Cortex of kidney (tissue), 1 donor: ENCODE results near the gene DDX51.
"Not testable (repeated sequence)": the region's sequence is repeated elsewhere in the genome, so short reads cannot be mapped to it uniquely, and the experiment has no call there.

Experiments
- DNase-seq: peaks from one replicate; lab custom pipeline; 2025; lab: John Stamatoyannopoulos, UW

DDX51 gene

DNA sequence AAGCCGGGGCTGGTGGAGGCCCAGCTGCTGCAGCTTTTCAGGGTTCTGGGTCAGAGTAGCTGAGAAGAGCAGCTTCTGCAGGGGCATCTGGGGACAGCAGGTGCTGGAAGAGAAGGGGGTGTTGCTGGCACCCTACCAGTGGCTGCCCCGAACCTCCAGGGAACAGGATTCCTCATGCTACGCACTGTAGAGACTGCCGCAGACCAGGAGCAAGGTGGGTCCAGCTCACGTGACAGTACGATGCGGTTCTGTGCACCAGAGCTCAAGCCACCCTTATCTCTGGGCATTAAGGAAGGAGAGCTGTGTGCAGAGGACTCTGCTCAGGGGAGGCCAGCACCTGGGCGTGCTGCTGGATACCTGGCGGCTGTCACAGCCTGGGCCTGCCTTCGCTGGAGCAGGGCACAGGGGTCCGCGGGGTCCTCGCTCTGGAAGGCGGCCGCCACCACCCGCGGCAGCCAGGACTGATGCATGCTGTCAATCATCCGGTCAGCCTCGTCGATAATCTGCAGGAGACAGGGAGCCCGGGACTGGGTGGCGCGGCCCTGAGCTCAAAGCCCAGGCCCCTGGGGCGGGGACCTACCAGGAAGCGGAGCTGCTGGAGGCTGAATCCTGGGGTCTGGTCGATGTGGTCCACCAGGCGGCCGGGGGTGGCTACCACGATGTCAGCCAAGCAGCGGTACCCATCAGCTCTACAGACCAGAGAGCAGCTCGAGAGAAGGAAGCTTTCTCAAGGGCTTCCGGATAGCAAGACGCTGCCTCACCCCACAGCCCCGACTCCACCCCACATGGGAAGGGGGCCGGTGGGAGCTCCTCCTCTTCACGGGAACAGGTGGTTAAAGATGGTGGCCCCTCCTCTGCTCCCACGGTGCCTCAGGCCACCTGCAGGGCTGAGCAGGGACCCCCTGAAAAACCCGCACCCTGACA, 2.9 kb downstream of the DDX51 start:
- DNase-seq: no peak

DNA sequence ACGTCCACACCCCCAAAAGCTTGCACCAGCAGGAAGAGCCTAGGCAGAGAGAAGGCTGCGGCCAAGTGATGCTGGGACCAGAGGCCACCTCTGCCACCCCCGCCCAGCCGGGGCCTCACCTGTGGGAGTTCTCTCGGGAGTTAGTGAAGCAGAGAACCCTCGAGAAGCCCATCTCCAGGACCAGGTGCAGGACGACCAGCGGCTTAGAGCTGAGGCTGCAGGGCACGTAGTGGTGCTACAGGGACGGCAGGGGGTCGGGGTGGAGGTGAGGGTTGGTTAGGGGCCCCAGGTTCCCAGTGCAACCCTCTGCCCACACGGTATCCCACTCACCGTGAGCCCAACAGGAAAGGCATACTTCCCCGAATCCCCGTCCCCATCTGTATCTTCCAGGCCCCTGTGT, 3.6 kb downstream of the DDX51 start:
- no peak for DNase-seq

DNA sequence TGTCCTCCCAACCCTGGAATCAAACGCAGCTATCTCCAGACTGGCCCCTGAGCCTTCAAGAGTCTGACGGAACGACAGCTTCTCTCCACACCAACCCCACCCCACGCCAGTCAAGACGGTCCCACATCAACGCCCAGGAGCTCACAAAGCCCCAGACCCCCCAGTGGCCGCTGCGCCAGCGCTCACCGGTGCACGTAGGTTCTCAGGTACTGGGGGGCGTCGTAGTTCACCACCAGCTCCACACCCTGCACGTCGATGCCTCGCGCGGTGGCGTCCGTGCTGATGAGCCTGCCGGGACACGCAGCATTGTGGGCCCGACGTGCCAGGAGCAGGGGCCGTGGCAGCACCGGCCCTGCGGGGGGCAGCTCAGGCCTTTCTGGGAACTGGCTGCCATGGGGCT, 4.2 kb downstream of the DDX51 start:
- no peak for DNase-seq

DNA sequence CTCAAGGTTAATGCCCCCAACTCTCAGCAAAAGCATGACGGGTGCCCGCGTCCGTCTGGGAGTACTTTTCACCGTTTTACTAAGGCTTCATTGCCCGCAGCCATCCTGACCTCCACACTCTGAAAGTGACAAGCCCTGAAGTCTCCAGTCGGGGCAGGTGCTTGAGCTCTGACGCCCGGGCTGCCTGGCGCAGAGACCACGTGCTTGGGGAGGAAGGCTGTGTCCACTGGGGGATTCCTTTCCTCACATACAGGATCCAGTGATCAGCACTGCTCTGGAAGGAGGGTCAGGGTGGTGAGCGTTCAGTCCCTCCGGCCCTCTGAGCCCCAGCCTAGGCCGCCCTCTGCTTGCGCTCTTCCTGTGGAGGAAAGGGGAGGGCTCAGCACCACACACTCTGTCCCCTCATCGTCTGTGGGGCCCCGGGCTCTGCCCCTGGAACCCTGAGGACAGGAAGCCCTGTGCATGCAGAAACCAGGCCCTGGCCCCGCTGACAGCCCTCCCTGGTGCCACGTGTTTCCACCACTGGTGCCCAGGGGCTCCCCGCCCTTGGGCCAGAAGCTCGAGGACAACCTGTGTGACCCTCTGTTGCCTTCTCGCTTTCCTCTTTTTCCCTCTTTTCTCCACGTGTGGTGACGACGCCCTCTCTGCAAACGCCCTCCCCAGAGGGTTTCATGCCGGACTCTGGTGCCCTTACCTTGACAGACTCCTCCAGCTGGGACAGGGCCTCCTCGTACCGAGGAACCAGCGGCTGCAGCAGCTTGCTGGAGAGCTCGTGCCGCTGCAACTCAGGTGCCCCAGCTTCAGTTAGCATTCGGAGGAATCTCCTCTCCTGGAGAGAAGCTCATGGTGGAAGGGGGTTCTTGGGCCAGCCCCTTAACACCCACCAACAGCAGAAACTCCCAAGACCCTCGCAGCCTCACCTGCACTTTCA, 4.9 kb downstream of the DDX51 start:
- no peak for DNase-seq

DNA sequence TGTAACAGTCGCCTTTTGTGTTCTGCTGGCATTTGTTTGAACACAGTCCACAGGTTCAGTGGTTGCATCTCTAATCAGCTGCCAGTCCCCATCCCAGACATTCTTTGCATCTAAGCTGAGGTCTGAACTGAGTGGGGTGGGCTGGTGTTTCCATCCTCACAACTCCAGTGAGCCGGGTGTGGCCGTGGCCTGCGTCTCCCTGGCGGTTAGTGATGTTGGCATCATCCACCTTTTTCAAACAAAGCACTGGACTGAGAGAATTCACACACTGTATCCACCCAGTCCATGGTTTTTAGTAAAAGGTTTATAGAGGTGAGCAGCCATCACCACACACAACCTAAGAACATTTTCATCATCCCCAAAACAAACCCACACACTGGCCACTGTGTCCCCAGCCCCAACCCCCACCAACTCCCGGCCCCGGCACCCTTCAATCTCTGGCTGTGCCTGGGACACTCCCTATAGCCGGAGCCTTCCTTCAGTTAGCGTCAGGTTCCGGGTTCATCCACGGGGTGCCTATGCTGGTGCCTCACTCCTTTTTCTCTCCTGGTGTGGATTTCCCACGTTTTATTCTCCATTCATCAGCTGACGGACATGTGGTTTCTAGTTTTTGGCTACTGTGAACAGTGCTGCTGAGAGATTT, 6.5 kb downstream of the DDX51 start:
- no peak for DNase-seq

DNA sequence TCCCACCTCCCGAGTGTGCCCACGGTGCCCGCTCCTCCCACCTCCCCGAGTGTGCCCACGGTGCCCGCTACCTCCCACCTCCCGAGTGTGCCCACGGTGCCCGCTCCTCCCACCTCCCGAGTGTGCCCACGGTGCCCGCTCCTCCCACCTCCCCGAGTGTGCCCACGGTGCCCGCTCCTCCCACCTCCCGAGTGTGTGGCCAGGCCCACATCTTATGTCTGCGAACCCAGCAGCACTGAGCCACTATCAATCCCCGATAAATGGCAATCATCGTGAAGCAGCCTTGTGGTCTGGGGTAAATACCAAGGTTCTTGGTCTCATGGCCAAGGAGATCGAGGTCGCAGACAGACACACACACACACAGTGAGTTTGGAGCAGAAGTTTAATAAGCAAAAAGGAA, 7.9 kb downstream of the DDX51 start:
- not testable (repeated sequence) for DNase-seq

DNA sequence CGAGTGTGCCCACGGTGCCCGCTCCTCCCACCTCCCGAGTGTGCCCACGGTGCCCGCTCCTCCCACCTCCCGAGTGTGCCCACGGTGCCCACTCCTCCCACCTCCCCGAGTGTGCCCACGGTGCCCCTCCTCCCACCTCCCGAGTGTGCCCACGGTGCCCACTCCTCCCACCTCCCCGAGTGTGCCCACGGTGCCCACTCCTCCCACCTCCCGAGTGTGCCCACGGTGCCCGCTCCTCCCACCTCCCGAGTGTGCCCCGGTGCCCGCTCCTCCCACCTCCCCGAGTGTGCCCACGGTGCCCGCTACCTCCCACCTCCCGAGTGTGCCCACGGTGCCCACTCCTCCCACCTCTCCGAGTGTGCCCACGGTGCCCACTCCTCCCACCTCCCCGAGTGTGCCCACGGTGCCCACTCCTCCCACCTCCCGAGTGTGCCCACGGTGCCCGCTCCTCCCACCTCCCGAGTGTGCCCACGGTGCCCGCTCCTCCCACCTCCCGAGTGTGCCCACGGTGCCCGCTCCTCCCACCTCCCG, 9.4 kb downstream of the DDX51 start:
- not testable (repeated sequence) for DNase-seq

DNA sequence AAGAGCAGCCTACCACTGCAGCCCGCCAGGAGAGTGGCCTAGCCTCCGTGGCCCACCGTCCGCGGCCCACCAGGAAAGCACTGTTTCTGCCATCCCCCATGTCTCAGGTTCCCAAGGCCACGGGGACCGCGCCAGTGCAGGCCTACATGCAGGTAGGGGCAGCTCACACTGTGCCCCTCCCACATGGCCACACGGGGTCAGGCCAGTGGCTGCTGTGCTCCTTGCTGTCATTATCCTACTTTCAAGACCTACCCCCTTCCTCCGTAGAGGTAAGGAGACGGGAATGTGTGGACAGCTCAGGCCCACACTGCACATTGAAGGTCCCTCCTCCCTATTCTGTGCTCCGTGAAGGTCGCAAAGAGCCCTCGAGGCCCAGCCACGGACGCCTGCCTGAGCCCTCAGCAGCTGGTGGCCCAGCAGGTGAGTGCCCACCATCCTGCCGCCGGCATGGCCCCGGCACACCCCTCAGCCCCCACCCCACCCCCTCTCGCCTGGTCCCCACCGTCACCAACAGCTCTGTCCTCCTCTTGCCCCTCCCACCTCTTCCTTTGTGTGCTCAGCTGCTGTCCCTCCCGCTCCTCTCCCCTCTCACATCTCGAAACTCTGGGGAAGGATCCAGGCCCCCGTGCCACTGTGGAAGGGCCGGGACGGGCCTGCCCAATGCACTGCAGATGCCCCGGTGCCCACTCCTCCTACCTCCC, 10.0 kb downstream of the DDX51 start:
- no peak for DNase-seq

DNA sequence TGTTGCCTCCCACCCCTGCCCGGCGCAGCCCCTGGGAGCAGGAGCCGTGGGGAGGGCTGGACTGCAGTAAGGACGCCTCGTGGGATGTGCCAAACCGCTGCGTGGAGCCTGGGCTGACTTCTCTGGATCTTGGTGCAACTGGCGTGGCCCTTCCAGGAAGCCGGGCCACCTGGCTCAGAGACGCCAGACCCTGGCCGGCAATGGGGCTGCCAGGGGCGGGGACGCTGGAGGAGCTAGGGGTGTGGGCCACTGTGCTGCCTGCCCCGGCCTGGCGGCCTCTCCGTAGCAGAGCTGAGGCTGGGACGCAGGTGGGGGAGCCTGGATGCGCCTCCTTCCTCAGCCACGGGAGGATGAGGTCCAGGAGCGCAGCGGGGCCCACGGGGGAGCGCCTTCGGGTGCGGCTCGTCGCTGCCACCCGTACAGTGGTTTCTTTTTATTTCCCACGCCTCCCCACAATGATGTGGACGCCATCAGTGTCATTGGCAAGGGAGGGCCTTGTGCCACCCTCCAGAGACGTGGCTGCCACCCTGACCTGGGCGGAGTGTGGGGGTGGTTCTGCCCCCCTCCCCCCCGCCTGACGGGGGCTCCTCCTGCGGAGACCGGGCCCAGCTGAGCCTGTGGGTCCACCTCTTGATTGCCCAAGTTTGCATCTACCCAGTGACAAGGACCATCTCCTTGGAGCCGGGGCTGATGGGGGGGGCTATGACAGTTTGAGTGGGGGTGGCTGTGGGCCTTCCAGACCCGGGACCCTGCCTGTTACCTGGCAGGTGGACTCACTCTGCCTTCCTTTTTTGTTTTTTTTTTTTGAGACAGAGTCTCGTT, 11.3 kb downstream of the DDX51 start:
- DNase-seq: no peak

DNA sequence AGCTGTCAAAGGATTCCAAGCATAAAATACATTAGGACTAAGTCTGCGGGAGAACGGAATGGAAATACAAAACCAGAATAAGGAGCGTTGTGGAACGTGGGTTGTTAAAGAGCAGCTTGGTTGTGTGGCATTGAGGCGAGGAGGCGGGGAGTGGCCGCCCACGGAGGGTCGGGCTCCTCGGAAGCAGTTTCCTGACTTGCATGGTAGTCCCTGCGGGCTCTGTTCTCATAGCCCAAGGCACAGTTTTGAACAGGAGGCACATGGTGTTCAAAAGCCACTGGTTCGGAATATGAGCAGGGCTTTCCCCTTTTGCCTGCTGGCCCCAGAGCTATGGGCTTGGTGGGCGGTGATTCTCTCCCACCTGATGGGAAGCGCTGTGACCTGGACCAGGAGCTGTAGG, 12.2 kb downstream of the DDX51 start:
- no peak for DNase-seq

DNA sequence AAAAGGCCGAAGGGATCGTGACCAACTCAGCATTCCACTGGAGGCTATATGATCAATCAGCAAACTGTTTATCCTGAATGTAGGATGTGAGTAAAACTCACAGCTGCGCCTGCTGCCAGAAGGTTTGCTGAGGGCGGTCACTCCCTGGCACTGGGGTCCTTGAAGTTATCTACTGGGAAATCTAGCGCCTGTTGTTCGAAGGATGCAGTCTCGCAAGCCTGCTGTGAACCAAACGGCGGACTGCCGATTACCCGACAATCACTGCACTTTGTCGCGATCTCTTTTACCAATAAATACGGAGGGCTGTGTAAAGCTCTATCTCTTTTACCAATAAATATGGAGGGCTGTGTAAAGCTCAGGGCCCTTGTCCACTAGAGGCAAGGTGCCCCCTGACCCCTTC, 12.9 kb downstream of the DDX51 start:
- DNase-seq: no peak

DNA sequence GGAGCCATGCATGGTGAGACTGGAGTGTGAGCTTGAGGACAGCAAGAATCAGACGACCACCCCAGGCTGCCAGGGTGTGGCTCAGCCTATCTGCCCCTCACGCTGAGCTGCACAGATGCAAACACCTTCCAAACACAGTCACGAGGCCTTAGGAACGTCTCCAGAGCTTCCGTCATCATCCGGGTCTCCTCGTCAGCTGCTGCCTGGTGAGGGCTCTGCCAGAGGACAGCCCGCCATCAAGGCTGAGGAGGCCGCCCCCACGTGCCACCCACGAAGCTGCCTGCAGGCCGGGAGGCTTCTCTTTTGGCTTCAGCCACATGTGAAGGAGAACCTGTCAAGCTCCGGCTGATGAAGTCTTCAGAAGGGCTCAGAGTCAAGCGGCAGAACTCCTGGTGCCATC, 13.4 kb downstream of the DDX51 start:
- DNase-seq: no peak

DNA sequence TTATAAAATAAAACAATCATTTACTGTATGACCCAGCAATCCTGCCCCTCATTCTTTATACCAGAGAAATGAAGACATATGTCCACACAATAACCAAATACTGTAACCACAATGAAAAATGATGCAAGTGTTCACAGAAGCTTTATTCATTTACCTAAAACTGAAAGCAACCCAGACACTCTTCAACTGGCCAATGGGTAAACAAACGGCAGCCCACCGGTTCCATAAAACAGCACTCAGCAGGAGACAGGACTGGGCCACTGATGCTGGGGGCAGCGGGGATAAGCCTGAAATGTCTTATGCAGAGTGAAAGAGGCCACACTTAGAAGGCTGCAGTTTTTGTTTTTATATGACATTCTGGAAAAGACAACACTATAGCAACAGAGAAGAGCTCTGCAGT, 15.1 kb downstream of the DDX51 start:
- no peak for DNase-seq

DNA sequence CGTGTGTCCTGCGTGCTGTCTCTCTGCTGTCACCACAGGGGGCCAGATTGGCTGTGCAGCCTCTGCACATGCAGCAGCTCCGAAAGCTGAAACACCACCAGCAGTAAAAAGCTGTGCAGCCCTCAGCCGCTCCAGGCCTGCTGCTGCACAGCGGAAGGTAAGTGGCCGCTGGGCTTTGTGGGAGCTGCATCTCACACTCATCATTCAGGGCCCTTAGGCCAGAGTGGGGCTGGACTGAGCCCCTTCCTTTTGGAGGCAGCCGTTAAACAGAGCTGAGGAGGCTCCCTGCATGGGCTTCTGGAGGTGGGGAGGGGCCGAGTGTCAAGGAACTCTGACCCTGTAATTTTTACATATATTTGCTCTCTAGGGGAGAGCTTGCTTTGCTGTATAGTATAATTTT, 17.1 kb downstream of the DDX51 start:
- DNase-seq: no peak

DNA sequence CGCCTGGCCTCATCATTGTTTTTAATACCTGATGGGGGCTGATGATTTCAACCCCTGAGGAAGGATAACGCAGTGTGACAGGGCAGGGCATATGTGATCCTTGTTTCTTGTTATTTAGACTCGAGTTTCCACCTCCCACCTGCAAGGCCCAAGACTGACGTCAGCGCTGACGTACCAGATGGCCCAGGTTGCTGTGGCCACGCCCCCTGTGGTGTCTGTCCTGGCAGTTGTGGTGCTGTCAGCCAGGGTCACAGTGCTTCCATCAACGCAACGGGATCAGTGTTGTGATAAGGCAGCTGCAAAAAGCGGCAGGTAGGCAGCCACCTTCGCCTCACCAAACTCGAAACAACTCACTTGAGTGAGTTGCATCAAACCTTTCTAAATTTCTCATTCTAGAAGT, 18.4 kb downstream of the DDX51 start:
- DNase-seq: no peak

DNA sequence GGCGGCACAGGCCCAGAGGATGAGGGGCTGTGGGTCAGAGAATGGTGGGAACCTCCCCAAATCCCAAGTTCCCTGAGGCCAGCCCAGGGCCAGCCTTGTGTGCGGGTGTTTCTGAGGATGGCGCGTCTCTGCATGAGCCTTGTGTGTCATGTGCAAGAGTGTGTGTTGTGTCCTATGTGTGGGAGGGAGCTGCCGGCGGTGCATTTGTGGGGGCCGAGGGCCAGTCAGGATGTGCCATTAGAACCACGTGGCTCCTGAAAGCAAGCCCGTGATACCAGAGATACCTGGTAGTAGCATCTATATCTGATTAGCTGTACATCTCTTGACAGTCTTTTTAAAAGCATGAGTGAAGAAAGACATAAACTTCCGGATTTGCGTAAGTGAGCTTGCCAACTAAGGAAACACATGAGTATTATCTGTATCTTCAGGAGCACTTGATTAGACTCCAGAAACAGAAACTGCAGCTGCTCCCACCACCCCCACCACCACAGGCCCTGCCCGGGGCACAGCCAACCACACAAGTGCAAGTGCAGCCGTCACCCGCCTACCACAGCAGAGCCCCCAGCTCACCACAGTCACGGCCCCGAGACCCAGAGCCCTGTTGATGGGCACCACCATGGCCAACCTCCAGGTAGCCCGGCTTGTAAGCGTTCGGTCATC, 19.2 kb downstream of the DDX51 start:
- no peak for DNase-seq

DNA sequence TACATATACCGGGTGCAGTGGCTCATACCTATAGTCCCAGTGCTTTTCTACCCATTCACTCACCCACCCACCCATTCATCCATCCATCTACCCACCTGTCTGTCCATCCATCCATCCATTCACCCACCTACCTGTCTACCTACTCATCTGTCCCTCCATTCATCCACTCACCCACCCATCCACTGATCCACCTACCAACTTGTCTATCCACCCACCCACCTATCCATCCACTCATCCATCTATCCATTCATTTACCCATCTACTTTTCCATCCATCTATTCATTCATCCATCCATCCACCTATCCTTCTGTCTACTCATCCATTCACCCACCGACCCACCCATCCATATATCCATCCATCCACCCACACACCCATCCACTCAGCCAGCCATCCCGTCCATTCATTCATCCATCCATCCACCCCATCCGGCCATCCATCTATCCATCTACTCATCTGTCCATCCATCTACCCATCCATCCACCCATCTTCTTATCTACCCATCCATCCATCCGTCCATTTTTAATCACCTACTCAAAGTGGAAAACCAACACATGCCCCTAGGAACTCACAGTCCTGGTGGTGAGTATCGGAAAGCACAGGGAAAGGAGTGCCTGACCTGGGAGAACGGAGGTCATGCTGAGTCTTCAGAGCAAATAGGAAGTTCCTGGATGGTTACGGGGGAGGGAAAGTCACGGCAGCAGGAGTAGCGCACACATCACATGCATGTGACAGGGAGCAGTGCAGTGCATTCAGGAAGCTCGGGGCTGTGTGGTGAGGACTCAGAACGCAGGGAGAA, 20.0 kb downstream of the DDX51 start:
- no peak for DNase-seq

DNA sequence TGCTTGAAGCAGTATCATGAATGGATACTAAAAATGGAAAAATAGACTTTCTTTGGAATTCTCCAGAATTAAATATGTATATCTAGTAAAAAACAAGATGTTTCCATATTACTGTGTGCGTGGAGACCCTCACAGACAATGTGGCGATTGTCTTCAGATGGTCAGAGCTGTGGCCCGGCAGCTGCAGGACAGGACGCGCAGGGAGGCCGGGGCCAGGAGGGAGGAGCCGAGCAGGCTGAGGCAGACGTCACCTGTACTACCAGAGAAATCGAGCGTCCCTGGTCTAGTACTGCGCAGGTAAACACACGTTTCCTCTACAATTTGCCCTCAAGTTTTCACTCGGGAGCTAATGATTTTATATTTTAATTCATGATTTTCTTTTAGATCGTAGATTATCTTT, 22.8 kb downstream of the DDX51 start:
- no peak for DNase-seq

DNA sequence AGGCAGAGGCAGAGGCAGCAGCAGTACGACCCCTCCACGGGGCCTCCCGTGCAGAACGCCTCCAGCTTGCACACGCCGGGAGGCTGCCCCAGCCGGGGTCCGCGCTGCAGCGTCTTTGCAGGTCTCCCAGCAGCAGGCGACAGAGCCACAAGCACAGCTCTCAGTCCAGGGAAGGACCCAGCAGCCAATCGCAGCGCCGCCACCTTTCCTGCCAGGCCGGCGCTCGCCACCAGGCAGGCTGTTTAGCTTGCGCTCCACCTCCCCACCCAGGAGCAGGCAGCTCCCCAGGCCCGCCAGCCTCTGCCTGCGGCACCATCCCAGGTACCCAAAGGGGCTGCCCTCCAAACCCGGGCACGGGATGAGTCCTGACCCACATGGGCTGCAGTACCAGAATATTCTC, 25.2 kb downstream of the DDX51 start:
- DNase-seq: no peak

DNA sequence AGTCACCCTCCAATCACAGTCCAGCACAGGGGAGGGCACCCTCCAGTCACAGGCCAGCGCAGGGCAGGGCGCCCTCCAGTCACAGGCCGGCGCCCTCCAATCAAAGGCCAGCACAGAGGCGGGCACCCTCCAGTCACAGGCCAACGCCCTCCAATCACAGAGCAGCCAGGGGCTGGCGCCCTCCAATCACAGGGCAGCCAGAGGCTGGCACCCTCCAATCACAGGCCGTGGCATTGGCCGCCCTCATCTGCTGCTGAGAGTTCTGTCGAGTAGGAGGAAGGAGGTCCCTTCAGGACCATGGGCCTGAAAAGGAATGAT, 26.6 kb downstream of the DDX51 start:
- no peak for DNase-seq
